ENCODE results near the gene BBX.
A peak's percentile ranks its signal among the peaks of the same experiment; 100 is the strongest.
"Not testable (repeated sequence)": the region's sequence is repeated elsewhere in the genome, so short reads cannot be mapped to it uniquely, and the experiment has no call there.

The BBX gene

DNA sequence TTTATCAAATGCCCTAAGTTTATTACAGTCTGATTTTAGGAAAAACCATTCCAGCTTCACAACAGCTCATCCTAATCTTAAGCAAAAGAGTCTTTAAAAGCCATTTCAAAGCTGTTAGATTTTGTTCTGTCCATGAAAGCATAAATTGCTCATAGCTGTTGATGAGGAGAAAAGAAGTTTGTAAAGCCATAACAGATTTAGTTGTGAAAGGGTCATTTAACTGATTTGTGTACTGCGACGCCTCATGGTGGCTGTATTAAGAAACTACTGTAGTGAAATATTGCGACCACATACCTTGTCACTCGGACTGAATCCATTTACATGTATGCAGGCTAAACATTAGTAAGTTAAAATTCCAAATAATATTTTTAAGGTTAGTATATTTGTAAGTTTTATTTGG, 20.9 kb downstream of the BBX start:
- DNase-seq, result peak in 1 of 14 donors; percentile 23

DNA sequence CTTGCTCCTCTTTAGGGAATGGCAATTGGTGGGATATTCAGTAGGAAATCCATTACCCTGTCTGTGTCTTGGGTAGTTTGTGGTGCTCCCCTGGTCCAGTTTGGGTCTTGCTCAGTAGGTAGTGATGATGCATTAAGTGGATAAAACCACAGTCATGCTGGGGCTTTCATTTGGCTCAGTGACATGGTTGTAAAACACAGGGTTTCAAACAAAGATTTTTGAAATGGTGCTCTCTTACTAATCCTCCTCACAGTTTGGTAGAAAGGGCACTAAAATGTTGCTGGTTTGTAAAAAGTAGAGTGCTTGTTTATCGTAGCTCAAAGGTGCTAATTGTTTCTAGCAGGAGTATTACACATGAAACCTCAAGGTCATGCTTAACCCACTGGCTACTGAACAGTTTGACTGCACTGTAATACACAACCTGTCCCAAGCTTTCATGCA, 22.9 kb downstream of the BBX start:
- no peak for DNase-seq

DNA sequence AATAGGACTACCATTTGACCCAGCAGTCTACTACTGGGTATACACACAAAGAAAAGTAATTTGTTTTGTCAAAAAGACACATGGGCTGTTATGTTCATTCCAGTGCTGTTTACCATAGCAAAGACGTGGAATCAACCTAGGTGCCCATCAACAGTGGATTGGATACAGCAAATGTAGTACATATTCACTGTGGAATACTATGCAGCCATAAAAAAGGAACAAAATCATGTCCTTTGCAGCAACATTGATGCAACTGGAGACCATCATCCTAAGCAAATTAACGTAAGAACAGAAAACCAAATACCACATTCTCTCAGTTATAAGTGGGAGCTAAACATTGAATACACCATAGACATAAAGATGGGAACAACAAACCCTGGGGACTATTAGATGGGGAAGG, 25.8 kb downstream of the BBX start:
- no peak for DNase-seq

DNA sequence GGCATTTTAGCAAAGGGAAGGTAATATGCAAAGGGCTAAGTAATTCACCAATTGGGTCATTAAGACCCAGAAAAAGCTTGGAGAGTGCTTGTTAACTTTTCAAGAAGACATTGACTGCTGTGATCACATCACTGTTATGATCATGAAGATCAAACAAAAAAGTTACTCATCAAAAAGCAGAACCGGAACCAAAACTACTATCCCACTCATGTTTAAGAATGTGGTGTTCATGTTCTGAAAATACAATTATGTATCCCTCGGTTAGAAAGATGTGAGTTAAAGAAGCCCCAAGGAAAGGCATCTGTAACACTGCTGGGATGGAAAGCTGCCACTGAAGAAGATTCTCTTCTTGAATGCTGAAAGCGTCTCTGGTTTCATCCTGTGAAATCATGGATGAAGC, 32.6 kb downstream of the BBX start:
- no peak for DNase-seq

DNA sequence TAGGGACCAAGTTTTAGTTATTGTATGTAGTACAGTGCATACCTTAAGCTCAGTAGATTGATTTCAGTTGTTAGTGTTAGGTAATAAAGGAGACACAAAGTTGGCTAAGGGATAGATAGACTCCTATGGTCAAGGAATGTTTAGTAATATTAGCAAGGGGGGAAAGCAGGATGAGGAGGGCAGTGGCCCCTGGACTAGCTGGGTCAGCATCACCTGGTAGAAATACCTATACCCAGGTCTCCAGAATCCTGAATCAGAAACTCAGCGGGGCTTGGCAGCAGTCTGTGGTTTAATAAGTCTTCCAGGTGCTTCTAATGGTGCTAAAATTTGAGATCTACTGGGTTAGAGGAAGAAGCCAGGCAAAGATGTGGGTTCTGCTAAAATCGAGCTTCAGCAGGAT, 35.0 kb downstream of the BBX start:
- no peak for DNase-seq

DNA sequence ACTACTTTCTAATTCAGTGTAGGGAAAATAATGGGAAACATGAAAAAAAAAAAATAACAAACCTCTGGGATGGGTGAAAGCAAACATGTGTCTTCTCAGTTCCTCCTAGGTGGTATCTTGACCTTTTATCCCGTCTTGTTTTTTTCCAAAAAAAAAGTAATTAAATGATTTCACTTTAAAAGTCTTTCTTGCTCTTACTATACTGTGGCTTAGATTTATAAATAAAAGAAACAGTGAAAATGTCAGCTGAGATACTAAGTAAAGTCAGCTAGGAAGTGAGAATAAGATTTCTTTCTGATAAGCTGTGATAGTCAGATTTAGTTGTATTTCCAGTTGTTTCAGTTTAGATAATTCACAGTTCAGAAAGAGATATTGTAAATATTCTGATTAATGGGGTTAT, 37.4 kb downstream of the BBX start:
- DNase-seq, result no peak

DNA sequence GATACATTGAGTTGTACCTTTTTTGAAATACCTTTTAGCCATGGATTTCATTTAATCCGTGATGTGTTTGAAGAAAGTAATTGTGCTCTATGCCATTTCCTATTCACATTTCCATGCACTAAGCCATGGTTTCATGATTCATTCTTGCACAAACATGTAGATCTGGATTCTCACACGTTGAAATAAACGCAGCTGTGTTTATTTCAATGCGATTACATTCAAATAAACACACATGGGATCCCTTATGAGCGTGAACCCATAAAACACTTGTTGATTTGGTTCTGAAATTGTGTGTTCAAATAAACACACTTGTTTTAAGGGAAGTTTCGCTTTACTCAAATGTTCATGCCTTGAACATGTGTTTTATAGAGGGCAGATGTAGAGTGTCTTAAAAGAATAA, 39.2 kb downstream of the BBX start:
- DNase-seq, result no peak

DNA sequence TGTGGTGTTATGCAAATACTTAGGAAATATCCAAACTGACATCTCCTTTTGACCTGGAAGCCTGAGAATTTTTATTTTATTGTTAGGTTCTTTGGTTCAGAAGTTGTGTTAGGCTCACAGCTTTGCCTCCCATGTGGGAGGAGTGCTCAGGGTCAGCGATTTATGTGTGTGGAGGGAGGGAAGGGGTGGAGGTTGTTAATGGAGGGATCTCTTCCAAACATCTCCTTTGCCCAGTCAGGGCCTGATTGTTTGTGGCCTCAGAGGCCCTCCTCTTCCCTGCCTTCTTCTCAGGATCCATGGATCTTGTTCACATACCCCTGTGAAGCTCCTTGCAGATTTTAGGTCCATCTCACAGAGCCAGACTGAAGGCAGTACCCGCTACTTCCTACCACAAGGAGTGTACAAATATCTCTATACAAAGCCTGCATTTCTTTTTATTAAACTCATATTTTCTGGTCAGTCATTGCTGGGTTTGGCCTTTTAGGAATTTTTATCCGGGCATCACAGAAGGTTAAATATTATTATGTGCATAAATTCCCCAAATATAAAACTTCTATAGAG, 40.3 kb downstream of the BBX start:
- DNase-seq, result no peak

DNA sequence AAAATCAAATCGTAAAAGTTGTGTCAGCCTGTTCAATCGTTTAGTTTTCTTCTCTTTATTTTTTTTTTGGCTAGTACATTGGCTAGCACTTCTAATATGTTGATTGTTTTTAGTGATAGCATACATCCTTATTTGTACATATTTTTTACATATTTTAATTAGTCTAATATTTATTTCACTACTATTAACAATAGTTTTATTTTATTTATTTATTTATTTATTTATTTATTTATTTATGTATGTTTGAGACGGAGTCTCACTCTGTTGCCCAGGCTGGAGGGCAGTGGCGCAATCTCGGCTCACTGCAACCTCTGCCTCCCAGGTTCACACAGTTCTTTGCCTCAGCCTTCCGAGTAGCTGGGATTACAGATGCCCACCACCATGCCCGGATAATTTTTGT, 42.5 kb downstream of the BBX start:
- not testable (repeated sequence) for DNase-seq

DNA sequence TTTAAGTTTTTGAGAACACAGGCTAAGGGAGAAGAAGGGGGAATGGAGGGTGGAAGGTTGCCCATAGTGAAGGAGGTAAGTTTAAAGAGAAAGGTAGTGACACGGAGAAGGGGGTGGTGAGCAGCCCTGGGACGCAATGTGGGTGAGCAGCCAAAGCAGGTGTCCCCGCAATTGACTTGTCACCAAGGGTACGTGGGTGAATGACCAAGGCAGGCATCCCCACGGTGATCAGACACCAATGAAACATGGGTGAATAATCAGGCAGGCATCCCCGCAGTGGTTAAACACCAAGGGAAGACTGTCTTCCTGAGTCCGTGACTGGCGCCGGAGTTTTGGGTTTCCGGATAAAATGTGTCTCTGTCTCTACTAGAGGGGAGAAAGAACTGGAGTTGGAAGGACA, 48.3 kb downstream of the BBX start:
- DNase-seq, result not testable (repeated sequence)

DNA sequence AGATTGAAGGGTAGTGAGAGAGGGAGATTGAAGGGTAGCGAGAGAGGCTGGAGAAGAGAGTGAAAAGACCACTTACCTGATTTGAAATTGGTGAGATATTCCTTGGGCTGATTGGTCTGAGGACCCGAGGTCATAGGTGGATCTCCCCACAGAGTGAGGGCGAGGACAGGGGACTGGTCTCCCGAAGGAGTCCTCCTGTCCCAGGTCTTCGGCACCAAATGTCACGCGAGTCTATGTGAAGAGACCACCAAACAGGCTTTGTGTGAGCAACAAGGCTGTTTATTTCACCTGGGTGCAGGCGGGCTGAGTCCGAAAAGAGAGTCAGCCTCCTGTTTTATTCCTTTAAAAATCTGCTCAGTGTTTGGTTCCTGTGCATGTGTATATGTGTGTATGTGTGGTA, 48.7 kb downstream of the BBX start:
- DNase-seq, result not testable (repeated sequence)

DNA sequence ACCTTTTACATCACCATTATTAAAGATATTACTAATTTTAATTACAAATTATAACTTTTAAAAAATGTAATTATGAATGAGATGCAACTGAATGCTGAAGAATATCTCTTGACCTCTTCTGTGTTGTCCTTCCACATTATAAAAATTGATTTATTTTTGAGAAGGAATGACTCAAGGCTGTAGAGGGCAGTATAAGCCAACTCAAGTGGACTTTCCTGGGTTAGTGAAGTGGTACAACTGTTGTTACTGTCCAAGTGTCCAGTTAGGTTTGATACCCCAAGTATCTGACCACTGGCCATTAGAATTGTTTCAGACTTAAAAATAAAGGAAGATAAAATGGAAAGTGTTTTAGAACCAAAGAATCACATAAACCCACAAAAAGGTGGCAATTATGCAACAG, 51.9 kb downstream of the BBX start:
- no peak for DNase-seq

DNA sequence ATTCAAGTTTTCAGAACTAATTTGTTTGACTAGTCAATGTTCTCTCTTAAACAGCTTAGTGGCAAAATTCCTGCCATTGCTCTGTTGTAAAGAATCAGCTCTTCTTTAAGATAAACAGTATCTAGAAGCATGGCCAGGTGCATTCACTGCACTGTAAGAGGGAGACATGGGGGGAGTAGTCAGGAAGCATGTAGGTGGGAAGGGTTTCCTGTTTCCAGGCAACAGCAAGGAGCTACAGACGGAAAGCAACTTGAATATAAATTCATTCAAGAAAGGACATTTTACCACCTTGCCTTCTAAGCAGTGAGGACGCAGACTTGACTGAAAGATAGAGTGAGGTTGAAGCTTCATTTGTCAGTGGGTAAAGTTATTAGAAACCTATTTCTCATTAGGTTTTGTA, 55.3 kb downstream of the BBX start:
- no peak for DNase-seq

DNA sequence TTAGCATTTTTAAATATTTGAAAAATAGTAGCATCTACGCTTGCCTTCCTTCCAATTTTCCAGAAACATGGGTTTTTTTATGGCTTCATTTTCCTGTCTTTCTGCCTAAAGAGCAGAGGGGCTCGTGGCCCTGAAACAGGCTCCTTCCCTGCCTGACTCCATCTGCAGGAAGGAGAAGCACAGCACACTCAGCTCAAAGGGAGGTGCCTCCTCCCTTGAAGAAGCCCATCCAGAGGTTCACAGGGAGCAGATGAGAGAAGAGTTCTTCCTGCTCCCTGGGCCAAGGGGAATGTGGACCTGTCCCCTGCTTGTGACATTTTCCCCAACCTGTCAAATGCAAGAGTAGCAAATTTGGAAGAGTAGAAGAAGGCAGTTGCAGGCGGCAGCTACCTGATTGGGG, 55.8 kb downstream of the BBX start:
- no peak for DNase-seq

DNA sequence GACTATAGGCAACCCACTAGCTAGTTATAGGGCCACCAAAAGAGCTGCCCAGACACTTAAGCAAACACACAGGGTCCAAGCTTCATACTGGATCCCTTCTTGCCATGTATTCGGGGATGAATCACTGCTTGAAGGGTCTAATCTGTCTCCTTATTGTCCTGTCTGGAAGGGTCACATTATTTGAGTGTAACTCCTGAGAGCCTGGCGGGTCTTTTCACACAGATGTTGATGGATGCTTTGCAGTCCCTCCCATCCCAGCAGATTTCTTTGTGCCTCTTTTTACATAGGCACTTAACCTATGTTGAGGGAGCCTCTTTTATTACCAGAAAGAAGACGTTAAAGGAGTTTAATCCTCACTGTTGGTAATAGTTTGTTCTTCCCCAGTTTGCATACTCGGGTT, 56.6 kb downstream of the BBX start:
- DNase-seq, result no peak

DNA sequence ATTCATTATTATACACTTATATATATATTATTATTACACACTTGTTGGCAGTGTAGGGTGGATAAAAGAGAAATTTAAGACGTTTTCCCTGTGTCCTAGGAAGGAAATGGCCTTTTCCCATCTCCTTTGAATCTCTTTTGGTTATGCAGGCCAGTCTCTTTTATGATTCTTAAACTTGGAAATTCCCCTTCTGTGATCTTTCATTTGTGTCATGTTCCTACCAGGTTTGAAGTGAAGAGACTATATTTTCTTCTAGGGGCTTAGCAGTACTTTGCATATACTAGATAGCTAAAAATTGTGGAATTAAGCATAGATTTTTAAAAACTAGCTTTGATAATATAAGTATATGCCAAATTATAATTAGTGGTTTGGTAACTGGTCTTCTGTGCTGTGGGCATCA, 58.5 kb downstream of the BBX start:
- no peak for DNase-seq

DNA sequence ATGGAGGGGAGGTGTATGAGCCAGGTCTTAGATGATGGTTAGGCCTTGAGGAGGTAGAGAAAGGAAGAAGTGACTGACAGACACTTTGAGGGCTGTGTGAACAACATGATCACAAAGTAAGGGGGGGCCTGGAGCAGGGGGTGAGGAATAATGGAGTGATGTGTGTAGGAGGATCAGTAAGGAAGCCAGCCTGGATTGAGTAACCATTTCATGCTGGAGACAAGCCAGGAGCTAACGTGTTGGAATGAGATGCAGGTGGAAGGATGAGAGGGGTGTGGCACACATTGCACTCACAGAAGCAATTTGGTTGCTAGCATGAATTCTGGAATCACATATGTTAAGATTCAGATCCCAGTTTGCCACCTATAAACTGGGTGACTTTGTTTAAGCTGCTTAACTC, 65.5 kb downstream of the BBX start:
- DNase-seq, result no peak

DNA sequence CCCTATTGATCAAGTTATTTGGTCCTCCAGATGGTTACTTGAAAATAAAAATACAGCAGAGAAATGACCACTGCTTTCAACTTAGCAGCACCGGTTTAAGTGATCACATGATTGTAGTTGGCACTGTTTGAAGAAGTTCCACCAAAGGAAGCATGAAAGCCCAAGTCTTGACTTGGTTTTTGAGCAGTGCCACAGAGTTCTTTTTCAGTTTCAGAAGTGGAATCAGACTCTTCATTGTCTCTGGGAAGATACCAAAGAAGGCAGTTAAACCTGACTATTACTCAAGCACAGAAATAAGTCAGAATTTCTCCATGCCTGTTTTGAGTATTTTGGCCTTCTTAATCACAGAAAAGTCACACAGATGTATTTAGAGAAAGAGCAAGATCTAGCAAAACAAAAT, 66.7 kb downstream of the BBX start:
- DNase-seq, result no peak

DNA sequence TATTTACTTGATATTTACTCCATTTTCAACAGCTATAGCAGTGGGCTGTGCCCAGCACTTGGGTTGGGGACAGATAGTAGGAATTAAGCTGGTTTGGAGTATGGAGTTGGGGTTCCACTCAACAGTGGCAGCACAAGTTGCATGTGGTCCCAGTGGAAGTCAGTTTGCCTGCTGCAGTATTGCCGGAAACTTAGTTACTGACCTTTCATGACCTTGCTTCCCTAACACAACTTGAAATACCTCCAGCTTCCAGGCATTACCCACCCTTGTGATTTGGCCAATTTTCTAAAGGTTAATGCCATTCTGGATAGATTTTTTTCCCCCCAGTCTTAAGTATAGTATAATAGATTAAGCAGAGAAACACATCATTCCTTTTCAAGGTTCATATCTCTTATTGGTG, 68.0 kb downstream of the BBX start:
- no peak for DNase-seq

DNA sequence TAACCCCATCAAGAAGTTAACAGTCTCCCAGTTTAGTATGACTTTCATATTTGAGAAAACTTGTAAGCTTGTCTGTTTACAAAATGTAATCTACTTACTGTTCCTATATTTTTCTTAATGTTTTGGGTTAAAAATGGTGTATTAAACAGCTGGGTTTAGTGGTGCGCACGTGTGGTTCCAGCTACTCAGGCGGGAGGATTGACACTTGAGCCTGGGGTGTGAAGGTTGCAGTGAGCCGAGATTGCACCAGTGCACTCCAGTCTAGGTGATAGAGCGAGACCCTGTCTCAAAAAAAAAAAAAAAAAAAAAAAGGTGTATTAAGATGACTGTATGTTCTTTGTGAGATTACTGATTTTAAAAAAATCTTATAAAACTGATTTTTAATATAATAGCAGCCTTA, 69.3 kb downstream of the BBX start:
- no peak for DNase-seq

DNA sequence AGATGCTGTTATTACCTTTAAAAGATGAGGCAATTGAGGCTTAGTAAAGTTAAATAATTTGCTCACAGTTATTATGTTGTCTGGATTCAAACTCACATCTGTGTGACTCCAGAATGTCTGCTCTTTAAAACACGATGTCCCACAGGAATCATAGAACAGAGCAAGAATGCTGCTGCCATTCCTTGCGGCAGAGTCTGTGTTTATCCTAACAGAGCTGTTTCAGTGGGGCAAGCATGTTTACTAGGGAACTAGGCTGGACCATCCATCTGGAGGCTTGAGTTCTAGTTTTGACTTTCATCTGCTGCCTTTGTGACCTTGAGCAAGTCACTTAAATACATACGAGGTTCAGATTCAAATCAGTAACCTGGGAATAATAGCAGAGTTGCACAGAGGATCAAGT, 72.1 kb downstream of the BBX start:
- no peak for DNase-seq

DNA sequence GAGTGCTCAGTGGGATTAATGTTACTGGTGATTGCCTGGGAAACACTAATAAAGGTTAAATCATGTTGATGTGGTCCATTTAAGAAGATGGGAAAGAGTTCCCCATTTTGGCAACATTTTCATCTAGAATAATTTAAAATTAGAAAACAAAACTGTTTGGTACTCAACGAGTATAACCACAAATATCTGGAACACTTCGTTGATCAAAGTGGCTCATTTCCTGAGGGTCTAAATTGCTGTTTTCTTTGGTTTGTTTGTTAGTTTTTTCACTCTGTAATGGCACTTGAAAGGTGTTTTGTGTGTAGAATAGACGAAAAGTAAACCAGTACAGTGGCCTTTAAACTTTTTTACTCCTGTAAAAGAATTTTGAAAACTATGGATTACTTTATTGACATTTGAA, 73.9 kb downstream of the BBX start:
- no peak for DNase-seq

DNA sequence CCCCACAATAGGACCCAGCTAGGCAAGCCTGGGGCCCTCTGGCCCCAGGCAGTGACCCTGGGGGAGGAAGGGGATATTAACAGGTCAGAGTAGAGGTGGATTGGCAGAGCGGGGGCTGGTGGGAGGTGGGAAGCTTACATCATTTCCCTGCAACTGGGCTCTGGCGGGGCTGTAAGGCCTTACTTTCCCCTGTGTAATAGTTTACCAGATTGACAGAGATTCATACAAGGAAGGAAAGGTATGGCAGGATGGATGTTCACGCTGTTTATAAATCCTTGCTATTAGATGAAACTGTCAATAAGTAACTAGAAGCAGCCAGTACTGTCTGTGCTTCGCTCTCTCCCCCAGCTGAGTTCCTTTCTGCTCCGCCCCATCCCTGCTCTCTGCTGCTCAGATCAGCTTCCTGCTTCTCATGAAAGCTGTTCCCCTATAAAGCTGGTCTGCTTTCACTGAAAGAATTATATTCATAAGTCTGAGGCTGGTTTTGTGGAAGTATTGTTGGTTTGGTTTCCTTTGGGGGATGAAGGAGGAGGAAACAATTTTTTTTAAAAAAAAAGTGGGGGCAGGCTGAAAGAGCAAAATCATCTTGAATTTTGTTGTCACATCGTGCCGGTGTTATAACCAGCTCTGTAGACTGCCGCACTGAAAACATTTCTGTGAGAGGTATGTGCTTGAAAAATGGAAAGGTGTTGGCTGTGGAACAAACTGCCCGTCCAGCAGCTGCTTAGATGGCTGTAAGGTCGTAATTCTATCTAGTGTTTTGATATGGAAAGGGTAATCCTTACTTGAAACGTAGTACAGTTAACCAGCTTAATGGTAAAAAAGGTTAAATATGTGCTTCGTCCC, 76.4 kb downstream of the BBX start:
- peak in 9 of 14 donors; percentile 21 to 66 (median 36) for DNase-seq

DNA sequence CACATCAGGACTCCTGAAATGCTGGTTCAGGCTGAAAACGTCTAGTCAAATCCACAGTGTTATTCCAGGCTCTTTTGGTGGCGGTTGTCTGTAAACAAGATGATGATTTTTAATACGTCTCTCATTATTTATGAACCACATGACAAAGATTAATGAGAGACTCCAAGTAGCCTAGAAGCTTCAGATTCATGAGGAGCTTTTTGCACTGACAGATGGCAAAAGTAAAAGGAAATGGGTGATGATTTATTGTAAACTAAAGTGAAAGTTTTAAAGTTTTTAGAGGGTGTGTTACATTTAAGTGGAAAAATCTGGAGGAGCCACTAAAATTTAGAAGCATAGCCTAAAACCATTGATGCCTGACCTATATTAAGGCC, 77.0 kb downstream of the BBX start:
- no peak for DNase-seq

DNA sequence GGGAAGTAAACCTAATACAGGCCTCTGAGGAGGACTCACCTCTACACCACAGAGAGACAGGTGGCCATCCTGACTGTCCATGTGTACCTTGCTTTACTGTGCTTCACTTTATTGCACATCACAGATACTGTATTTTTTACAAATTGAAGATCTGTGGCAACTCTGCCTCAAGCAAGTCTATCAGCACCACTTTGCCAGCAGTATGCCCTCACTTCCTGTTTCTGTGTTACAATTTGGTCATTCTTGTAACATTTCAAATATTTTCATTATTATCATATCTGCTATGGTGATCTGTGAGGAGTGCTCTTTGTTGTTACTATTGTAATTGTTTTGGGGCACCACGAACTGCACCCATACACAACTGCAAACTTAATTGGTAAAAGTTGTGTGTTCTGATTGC, 78.0 kb downstream of the BBX start:
- no peak for DNase-seq

Data from C1 segment of cervical spinal cord (tissue), 14 donors.